Endothelial cell of umbilical vein (primary cell): Measurements from ENCODE around the gene CMSS1.

ENCODE experiments used
- EZH2 ChIP-seq: IDR thresholded peaks from 2 replicates; pipeline ENCODE4 v1.6.1; 2012; ENCODE audit warnings: borderline replicate concordance, low read depth, mild to moderate bottlenecking, moderate library complexity, low read length, inconsistent platforms; ENCODE audit not compliant: severe bottlenecking
- FOS ChIP-seq: IDR thresholded peaks from 2 replicates; pipeline ENCODE4 v1.6.1; 2011; ENCODE audit warnings: mild to moderate bottlenecking, low read length, moderate library complexity, borderline replicate concordance; ENCODE audit not compliant: insufficient read depth
- GATA2 ChIP-seq: IDR thresholded peaks from 2 replicates; pipeline ENCODE4 v1.7.0; 2011; ENCODE audit warnings: low read depth, mild to moderate bottlenecking, moderate library complexity, mixed read lengths, low read length; ENCODE audit not compliant: insufficient read length, insufficient read depth
- JUN ChIP-seq: IDR thresholded peaks from 2 replicates; pipeline ENCODE4 v1.6.1; 2011; ENCODE audit warnings: borderline replicate concordance, low read depth; ENCODE audit not compliant: insufficient read length, insufficient read depth
- MYC ChIP-seq: IDR thresholded peaks from one replicate; pipeline ENCODE4 v1.6.1; 2011; ENCODE audit warnings: mild to moderate bottlenecking, low read depth, low read length
- POLR2A ChIP-seq: IDR thresholded peaks from 2 replicates; pipeline ENCODE4 v1.6.1; 2012; ENCODE audit warnings: low read depth, mild to moderate bottlenecking, control low read depth, low read length
- POLR2AphosphoS5 ChIP-seq: IDR thresholded peaks from 2 replicates; pipeline ENCODE4 v1.6.1; 2012; ENCODE audit warnings: low read depth, mild to moderate bottlenecking, control low read depth, low read length, moderate library complexity; ENCODE audit not compliant: insufficient read depth
- TF ChIP-seq, protein P1 (sequence below), 2 donors: IDR thresholded peaks; 1 replicate in 1 of 2; 2 replicates in 1 of 2; pipeline ENCODE4 v1.5.1; 2011; ENCODE audit warnings: low read length in 2 of 2, mild to moderate bottlenecking in 2 of 2, moderate library complexity in 2 of 2, control low read depth in 1 of 2, inconsistent platforms in 1 of 2, low read depth in 1 of 2; ENCODE audit not compliant: insufficient read depth in 1 of 2; ENCODE audit errors: extremely low read depth in 1 of 2
- TF ChIP-seq, protein P2 (sequence below): IDR thresholded peaks from 2 replicates; pipeline ENCODE4 v1.6.1; 2011; ENCODE audit not compliant: insufficient read depth, insufficient read length

DNA sequence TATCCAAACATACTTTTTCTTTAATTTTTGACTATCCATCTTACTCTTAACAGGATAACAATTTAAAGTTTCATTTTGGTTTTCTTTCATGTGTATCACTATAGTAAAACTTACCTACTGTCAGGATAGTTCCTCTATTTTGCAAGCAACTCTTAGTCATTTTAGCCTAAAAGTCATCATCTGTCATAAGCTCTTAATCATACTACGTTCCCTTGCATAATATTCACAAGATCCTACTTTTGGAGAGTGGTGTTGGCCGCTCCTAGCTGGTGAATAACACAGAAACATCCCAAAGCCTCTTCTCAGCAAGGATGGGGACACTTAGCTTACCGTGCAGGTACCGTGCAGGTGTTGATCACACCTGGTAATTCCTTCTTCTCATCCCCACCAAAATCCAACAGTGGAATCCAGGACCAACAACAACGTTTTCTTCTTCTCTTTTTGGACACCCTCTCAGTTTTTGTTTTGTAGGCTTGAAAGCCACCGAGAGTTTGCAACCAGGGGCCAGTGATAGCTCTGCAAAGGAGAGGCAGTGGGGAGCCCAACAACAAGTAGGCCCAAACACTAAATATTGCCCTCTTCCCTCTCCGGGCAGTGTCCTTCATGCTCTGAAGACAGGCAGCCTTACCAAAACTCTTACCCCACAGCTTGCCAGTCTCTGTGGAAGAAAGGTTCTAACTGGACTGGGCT lies 296.2 kb downstream of the CMSS1 start:
- TF ChIP-seq, protein P1, sequence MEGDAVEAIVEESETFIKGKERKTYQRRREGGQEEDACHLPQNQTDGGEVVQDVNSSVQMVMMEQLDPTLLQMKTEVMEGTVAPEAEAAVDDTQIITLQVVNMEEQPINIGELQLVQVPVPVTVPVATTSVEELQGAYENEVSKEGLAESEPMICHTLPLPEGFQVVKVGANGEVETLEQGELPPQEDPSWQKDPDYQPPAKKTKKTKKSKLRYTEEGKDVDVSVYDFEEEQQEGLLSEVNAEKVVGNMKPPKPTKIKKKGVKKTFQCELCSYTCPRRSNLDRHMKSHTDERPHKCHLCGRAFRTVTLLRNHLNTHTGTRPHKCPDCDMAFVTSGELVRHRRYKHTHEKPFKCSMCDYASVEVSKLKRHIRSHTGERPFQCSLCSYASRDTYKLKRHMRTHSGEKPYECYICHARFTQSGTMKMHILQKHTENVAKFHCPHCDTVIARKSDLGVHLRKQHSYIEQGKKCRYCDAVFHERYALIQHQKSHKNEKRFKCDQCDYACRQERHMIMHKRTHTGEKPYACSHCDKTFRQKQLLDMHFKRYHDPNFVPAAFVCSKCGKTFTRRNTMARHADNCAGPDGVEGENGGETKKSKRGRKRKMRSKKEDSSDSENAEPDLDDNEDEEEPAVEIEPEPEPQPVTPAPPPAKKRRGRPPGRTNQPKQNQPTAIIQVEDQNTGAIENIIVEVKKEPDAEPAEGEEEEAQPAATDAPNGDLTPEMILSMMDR (IDR thresholded peaks at IDR 0.05; ENCODE audit: extremely low read depth in 1 of 2, insufficient read depth in 1 of 2, low read depth in 1 of 2, low read length in 2 of 2) = no peak
- TF ChIP-seq POLR2AphosphoS5 (no peak), JUN (no peak), FOS (no peak), EZH2 (no peak), POLR2A (no peak), MYC (no peak), GATA2 (no peak)
- TF ChIP-seq, protein P2, sequence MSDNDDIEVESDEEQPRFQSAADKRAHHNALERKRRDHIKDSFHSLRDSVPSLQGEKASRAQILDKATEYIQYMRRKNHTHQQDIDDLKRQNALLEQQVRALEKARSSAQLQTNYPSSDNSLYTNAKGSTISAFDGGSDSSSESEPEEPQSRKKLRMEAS = no peak
